ENCODE measurements around the gene MRPL16.
"Not testable (repeated sequence)": the region's sequence is repeated elsewhere in the genome, so short reads cannot be mapped to it uniquely, and the experiment has no call there.

MRPL16 gene

GRCh38 chr11:59812220-59812619 is 1.6 kb upstream of the MRPL16 start:
- DNase-seq (ENCODE audit: low spot score) = no peak

- DNase-seq (ENCODE audit: low spot score) = no peak
Observed at GRCh38 chr11:59810911-59811259, 307 bp upstream of the MRPL16 start.

GRCh38 chr11:59807047-59807610 is 3.4 kb downstream of the MRPL16 start:
- DNase-seq (ENCODE audit: low spot score) = no peak

- no peak for DNase-seq (ENCODE audit: low spot score)
Observed at GRCh38 chr11:59804061-59804460, 6.5 kb downstream of the MRPL16 start.

GRCh38 chr11:59802639-59803176 is 7.9 kb downstream of the MRPL16 start:
- no peak for DNase-seq (ENCODE audit: low spot score)

- no peak for DNase-seq (ENCODE audit: low spot score)
Observed at GRCh38 chr11:59801981-59802638, 8.5 kb downstream of the MRPL16 start.

- no peak for DNase-seq (ENCODE audit: low spot score)
Observed at GRCh38 chr11:59801160-59801706, 9.3 kb downstream of the MRPL16 start.

GRCh38 chr11:59800390-59801025 is 10.1 kb downstream of the MRPL16 start:
- DNase-seq (ENCODE audit: low spot score) = no peak

- DNase-seq (ENCODE audit: low spot score) = no peak
Observed at GRCh38 chr11:59794417-59794816, 16.2 kb downstream of the MRPL16 start.

- DNase-seq (ENCODE audit: low spot score) = no peak
Observed at GRCh38 chr11:59792507-59792906, 18.1 kb downstream of the MRPL16 start.

GRCh38 chr11:59791639-59792038 is 18.9 kb downstream of the MRPL16 start:
- no peak for DNase-seq (ENCODE audit: low spot score)

GRCh38 chr11:59787816-59788215 is 22.8 kb downstream of the MRPL16 start:
- no peak for DNase-seq (ENCODE audit: low spot score)

GRCh38 chr11:59787255-59787588 is 23.4 kb downstream of the MRPL16 start:
- DNase-seq (ENCODE audit: low spot score) = peak; percentile 40

- no peak for DNase-seq (ENCODE audit: low spot score)
Observed at GRCh38 chr11:59785818-59786217, 24.8 kb downstream of the MRPL16 start.

GRCh38 chr11:59784441-59784840 is 26.1 kb downstream of the MRPL16 start:
- not testable (repeated sequence) for DNase-seq (ENCODE audit: low spot score)

- no peak for DNase-seq (ENCODE audit: low spot score)
Observed at GRCh38 chr11:59783632-59784090, 26.9 kb downstream of the MRPL16 start.

- DNase-seq (ENCODE audit: low spot score) = no peak
Observed at GRCh38 chr11:59782080-59782479, 28.5 kb downstream of the MRPL16 start.

- DNase-seq (ENCODE audit: low spot score) = no peak
Observed at GRCh38 chr11:59779487-59779886, 31.1 kb downstream of the MRPL16 start.

- peak; percentile 31 for DNase-seq (ENCODE audit: low spot score)
Observed at GRCh38 chr11:59778122-59778521, 32.5 kb downstream of the MRPL16 start.

- no peak for DNase-seq (ENCODE audit: low spot score)
Observed at GRCh38 chr11:59777104-59777503, 33.5 kb downstream of the MRPL16 start.

GRCh38 chr11:59776210-59777066 is 34.1 kb downstream of the MRPL16 start:
- peak; percentile 59 for DNase-seq (ENCODE audit: low spot score)

- DNase-seq (ENCODE audit: low spot score) = no peak
Observed at GRCh38 chr11:59773083-59773440, 37.5 kb downstream of the MRPL16 start.

Data from HuH-7.5 (cell line).